H1 (cell line): ENCODE data around the gene A3GALT2. TPM values are rescaled to one million over a fixed set of nuclear protein-coding genes. Genes with fewer than 3 reads are reported as not detected.
A peak's percentile ranks its signal among the peaks of the same experiment; 100 is the strongest.

Source experiments
- CTCF ChIA-PET: fragments of 300-600 bp; sonication (Branson Sonifier 250); formaldehyde crosslinking; loops from one replicate; lab custom pipeline; 2021; ENCODE audit not compliant: partially characterized antibody; lab: Charles Lee
- POLR2A ChIA-PET: fragments of 300-600 bp; sonication (Branson Sonifier 250); formaldehyde crosslinking; loops from one replicate; lab custom pipeline; 2021; ENCODE audit warnings: inconsistent platforms; ENCODE audit not compliant: partially characterized antibody; lab: Charles Lee
- DNase-seq, 2 experiments: peaks; one replicate each; pipeline versions ENCODE4 v3.0.0 to v3.0.0-alpha.2; 2010 to 2022; ENCODE audit warnings: low spot score in 2 of 2, low read depth in 1 of 2, mixed read lengths in 1 of 2
- FAIRE-seq: peaks from 2 replicates; lab custom pipeline; 2011; peaks lifted over from hg19 to GRCh38; lab: Jason Lieb, UNC
- H2AFZ ChIP-seq: 2 replicates; pipeline ENCODE4 v1.8.1; 2012; ENCODE audit warnings: low read length, inconsistent platforms
- H2AK5ac ChIP-seq: 2 replicates; pipeline ENCODE4 v1.6.1; 2013; ENCODE audit warnings: low read depth, low read length
- H2BK120ac ChIP-seq: replicated peaks from 2 replicates; pipeline ENCODE3; 2013; ENCODE audit warnings: low read depth, low read length, inconsistent platforms
- H2BK12ac ChIP-seq: 2 replicates; pipeline ENCODE4 v1.6.1; 2013; ENCODE audit warnings: low read depth, low read length
- H2BK15ac ChIP-seq: 2 replicates; pipeline ENCODE4 v1.6.1; 2013; ENCODE audit warnings: low read length
- H2BK20ac ChIP-seq: 2 replicates; pipeline ENCODE4 v1.6.1; 2013; ENCODE audit warnings: low read length
- H2BK5ac ChIP-seq: 2 replicates; pipeline ENCODE4 v1.6.1; 2013; ENCODE audit warnings: low read depth, low read length
- H3K14ac ChIP-seq: 2 replicates; pipeline ENCODE4 v1.6.1; 2013; ENCODE audit warnings: inconsistent platforms; ENCODE audit not compliant: insufficient read length
- H3K18ac ChIP-seq: 2 replicates; pipeline ENCODE4 v1.6.1; 2013; ENCODE audit warnings: low read length; ENCODE audit errors: extremely low read depth
- H3K23ac ChIP-seq: 2 replicates; pipeline ENCODE4 v1.6.1; 2013; ENCODE audit warnings: inconsistent platforms; ENCODE audit not compliant: insufficient read length
- H3K23me2 ChIP-seq: 2 replicates; pipeline ENCODE4 v1.6.1; 2013; ENCODE audit warnings: low read depth, low read length
- H3K27ac ChIP-seq: 2 replicates; pipeline ENCODE4 v1.6.1; 2011; ENCODE audit warnings: low read depth, low read length, inconsistent platforms
- H3K27me3 ChIP-seq, 4 experiments: replicated peaks in 1 of 4; 1 replicate in 1 of 4; 2 replicates in 3 of 4; pipeline versions ENCODE4 v1.6.1 to v1.8.1; 2011 to 2013; ENCODE audit warnings: low read length in 3 of 4, mild to moderate bottlenecking in 3 of 4, inconsistent platforms in 2 of 4, mixed read lengths in 2 of 4, moderate library complexity in 1 of 4; ENCODE audit not compliant: control insufficient read depth in 3 of 4, insufficient read depth in 3 of 4; ENCODE audit errors: extremely low read depth in 1 of 4
- H3K36me3 ChIP-seq, 4 experiments: 2 replicates each; pipeline versions ENCODE4 v1.6.1 to v1.8.1; 2011 to 2013; ENCODE audit warnings: mild to moderate bottlenecking in 4 of 4, low read length in 3 of 4, moderate library complexity in 2 of 4, control low read depth in 1 of 4, inconsistent platforms in 1 of 4; ENCODE audit not compliant: insufficient read depth in 4 of 4, control insufficient read depth in 2 of 4
- H3K4ac ChIP-seq: replicated peaks from 2 replicates; pipeline ENCODE3; 2013; ENCODE audit warnings: low read length, low read depth, mixed read lengths, inconsistent platforms; ENCODE audit not compliant: insufficient read length
- H3K4me1 ChIP-seq, 4 experiments: replicated peaks in 1 of 4; 1 replicate in 1 of 4; 2 replicates in 3 of 4; pipeline versions ENCODE4 v1.6.1 to v1.8.1; 2011 to 2013; ENCODE audit warnings: low read length in 3 of 4, inconsistent platforms in 2 of 4, mixed read lengths in 1 of 4; ENCODE audit not compliant: insufficient read depth in 4 of 4, control insufficient read depth in 3 of 4
- H3K4me2 ChIP-seq, 2 experiments: 2 replicates each; pipeline versions ENCODE4 v1.6.1 to v1.8.1; 2011 to 2013; ENCODE audit warnings: low read depth in 2 of 2, low read length in 2 of 2, control low read depth in 1 of 2, inconsistent platforms in 1 of 2, mild to moderate bottlenecking in 1 of 2; ENCODE audit not compliant: insufficient read depth in 1 of 2
- H3K4me3 ChIP-seq, 4 experiments: fragments of 200-600, 300-600 bp in 1 of 4; sonication (generic), shearing (Covaris generic), sonication (Bioruptor Twin) in 1 of 4; 2 replicates each; pipeline versions ENCODE4 v1.5.1 to v1.8.1; 2011 to 2016; ENCODE audit warnings: low read length in 4 of 4, low read depth in 3 of 4, control low read depth in 2 of 4, inconsistent platforms in 2 of 4, mild to moderate bottlenecking in 2 of 4, mixed read lengths in 1 of 4, moderate library complexity in 1 of 4; ENCODE audit not compliant: insufficient read depth in 2 of 4; ENCODE audit errors: extremely low read depth in 1 of 4
- H3K56ac ChIP-seq: replicated peaks from 2 replicates; pipeline ENCODE3; 2013; ENCODE audit warnings: low read depth, mild to moderate bottlenecking, mixed read lengths, low read length, inconsistent platforms; ENCODE audit not compliant: insufficient read length
- H3K79me1 ChIP-seq: 2 replicates; pipeline ENCODE4 v1.6.1; 2013; ENCODE audit warnings: low read depth, low read length, control low read depth
- H3K79me2 ChIP-seq, 2 experiments: 2 replicates each; pipeline versions ENCODE4 v1.6.1 to v1.8.1; 2012 to 2013; ENCODE audit warnings: low read length in 2 of 2, mild to moderate bottlenecking in 2 of 2, inconsistent platforms in 1 of 2; ENCODE audit not compliant: insufficient read depth in 2 of 2, control insufficient read depth in 1 of 2
- H3K9ac ChIP-seq, 4 experiments: replicated peaks in 1 of 4; 1 replicate in 1 of 4; 2 replicates in 3 of 4; pipeline versions ENCODE4 v1.6.1 to v1.8.1; 2011 to 2013; ENCODE audit warnings: low read depth in 3 of 4, low read length in 3 of 4, control low read depth in 2 of 4, mild to moderate bottlenecking in 2 of 4, moderate library complexity in 2 of 4, inconsistent platforms in 1 of 4; ENCODE audit errors: extremely low read depth in 1 of 4
- H3K9me3 ChIP-seq, 2 experiments: 2 replicates each; pipeline versions ENCODE4 v1.6.1 to v1.8.1; 2012 to 2013; ENCODE audit warnings: mild to moderate bottlenecking in 2 of 2, moderate library complexity in 2 of 2, control low read depth in 1 of 2, inconsistent platforms in 1 of 2, low read depth in 1 of 2, low read length in 1 of 2, mixed read lengths in 1 of 2; ENCODE audit not compliant: insufficient read depth in 2 of 2
- H4K20me1 ChIP-seq, 2 experiments: replicated peaks in 1 of 2; 2 replicates each; pipeline versions ENCODE3 to v1.8.1; 2011 to 2013; ENCODE audit warnings: inconsistent platforms in 2 of 2, low read length in 2 of 2, mild to moderate bottlenecking in 1 of 2; ENCODE audit not compliant: insufficient read depth in 2 of 2, control insufficient read depth in 1 of 2
- H4K5ac ChIP-seq: 2 replicates; pipeline ENCODE4 v1.6.1; 2013; ENCODE audit warnings: low read length, low read depth, mixed read lengths, inconsistent platforms; ENCODE audit not compliant: insufficient read length
- H4K8ac ChIP-seq: 2 replicates; pipeline ENCODE4 v1.8.0; 2013; ENCODE audit warnings: mild to moderate bottlenecking, moderate library complexity, low read length, inconsistent platforms; ENCODE audit not compliant: insufficient read depth; ENCODE audit errors: extremely low read depth
- H4K91ac ChIP-seq: replicated peaks from 2 replicates; pipeline ENCODE3; 2013; ENCODE audit warnings: low read length, mixed read lengths, inconsistent platforms; ENCODE audit not compliant: insufficient read length
- CEBPB ChIP-seq: IDR thresholded peaks from 2 replicates; pipeline ENCODE4 v1.6.1; 2012; ENCODE audit warnings: low read depth, low read length
- EGR1 ChIP-seq: IDR thresholded peaks from 2 replicates; pipeline ENCODE4 v1.6.1; 2011; ENCODE audit warnings: low read depth, low read length, borderline replicate concordance
- PHF8 ChIP-seq: fragments of 200-600 bp; sonication (generic); conservative IDR thresholded peaks from 2 replicates; pipeline ENCODE4 v1.7.1; 2012; ENCODE audit warnings: low read depth, mild to moderate bottlenecking, inconsistent platforms, low read length, moderate library complexity
- SAP30 ChIP-seq: fragments of 300-600 bp; sonication (generic); IDR thresholded peaks from 2 replicates; pipeline ENCODE4 v1.7.1; 2012; ENCODE audit warnings: low read length, moderate library complexity, mild to moderate bottlenecking, inconsistent platforms; ENCODE audit not compliant: insufficient read depth, insufficient replicate concordance
- YY1 ChIP-seq: IDR thresholded peaks from 2 replicates; pipeline ENCODE4 v1.6.1; 2011; ENCODE audit warnings: low read depth, mild to moderate bottlenecking, low read length
- WGBS, 2 experiments: shearing (Covaris generic) in 1 of 2; methylation state at CpG; one replicate each; pipeline versions ENCODE4 v1.1.6 to v1.1.7; 2013 to 2015; ENCODE audit warnings: low lambda C conversion rate in 2 of 2, mixed read lengths in 2 of 2, inconsistent platforms in 1 of 2, low coverage in 1 of 2, missing lambda C conversion rate in 1 of 2; ENCODE audit not compliant: insufficient replicate concordance in 2 of 2, insufficient coverage in 1 of 2, insufficient read length in 1 of 2; ENCODE audit errors: extremely low coverage in 1 of 2, missing lambda C conversion rate in 1 of 2; 5-methylcytosine and 5-hydroxymethylcytosine counted together
- polyA plus RNA-seq, 7 experiments: library from polyadenylated mRNA; depleted of rRNA in 3 of 7; stranded (reverse) in 5 of 7; unstranded in 2 of 7; fragments of >200 nt in 5 of 7; fragments of 200-250 nt in 2 of 7; gene quantifications; 1 replicate in 5 of 7; 2 replicates in 1 of 7; 4 replicates in 1 of 7; pipeline versions ENCODE4 v1.2.1 to v1.2.3, GENCODE V29; 2011 to 2013; ENCODE audit warnings: missing spikeins in 2 of 7, mixed read lengths in 2 of 7
- total RNA-seq: library from RNA; stranded (reverse); fragmentation: NEBNext Ultra II Directional; extraction: Animal tissue kit (Norgen Biotek cat#: 25700); gene quantifications from 2 replicates; pipeline ENCODE4 v1.2.1, GENCODE V29; 2021
- TF ChIP-seq, protein P1 (sequence below): IDR thresholded peaks from 2 replicates; pipeline ENCODE4 v1.6.1; 2012; ENCODE audit warnings: inconsistent platforms

Gene A3GALT2
- total and polyA plus RNA-seq, 2 of the 8 experiments (the other 6 are each of a cell fraction or from before 2014, with no cell fraction given): not detected

DNA sequence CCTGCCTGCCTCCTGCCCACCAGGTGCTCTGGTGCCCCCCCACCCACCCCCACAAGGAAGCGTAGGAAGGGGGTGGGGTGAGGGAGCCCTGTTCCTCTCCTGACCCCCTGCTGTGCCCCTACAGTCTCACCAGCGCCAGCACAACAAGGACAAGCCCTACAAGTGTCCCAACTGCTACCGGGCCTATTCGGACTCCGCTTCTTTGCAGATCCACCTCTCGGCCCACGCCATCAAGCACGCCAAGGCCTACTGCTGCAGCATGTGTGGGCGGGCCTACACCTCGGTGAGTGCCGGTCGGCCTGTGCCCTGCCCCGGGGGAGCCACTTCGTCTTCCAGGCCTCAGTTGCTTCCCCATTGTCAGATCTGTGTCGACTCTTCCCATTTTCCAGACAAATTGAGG is 25.9 kb downstream of the A3GALT2 start:
- Histone ChIP-seq H3K36me3 (peaks cover 0 to 12% (median 6%) of the 10 kb centered on the region in 4 experiments; a peak in 6 of 8 replicates), H3K23me2 (no peaks in the 10 kb centered on the region), H3K4me3 (no peak overlapping the region), H3K27ac (no peak overlapping the region), H4K8ac (no peak overlapping the region), H2AK5ac (no peak overlapping the region), H2BK12ac (no peak overlapping the region), H2BK20ac (no peak overlapping the region), H2BK15ac (no peak overlapping the region), H4K91ac (no peak overlapping the region), H3K4me1 (peaks cover 0 to 3% (median 0%) of the 10 kb centered on the region in 4 experiments; a peak in 2 of 7 replicates), H4K5ac (no peak overlapping the region), H3K56ac (no peak overlapping the region), H3K9me3 (no peaks in the 10 kb centered on the region), H2BK5ac (no peak overlapping the region), H3K79me2 (no peaks in the 10 kb centered on the region), H3K14ac (no peak overlapping the region), H3K4me2 (no peak overlapping the region), H3K27me3 (no peaks in the 10 kb centered on the region), H2BK120ac (no peak overlapping the region), H3K4ac (no peak overlapping the region), H3K9ac (no peak overlapping the region), H4K20me1 (peaks cover 2 to 8% of the 10 kb centered on the region in 2 experiments), H2AFZ (no peak overlapping the region), H3K23ac (no peak overlapping the region), H3K79me1 (0 out of 2 replicates have a peak, but pooled peaks cover 3% of the 10 kb centered on the region), H3K18ac (peak overlapping the region; percentile 62; the same call in 1 of the 2 replicates)
- FAIRE-seq (no peak), DNase-seq (no peak)
- whole genome bisulfite sequencing, 2 experiments: 93% methylated on average over 13 of the region's 15 CpGs; no CpG with 5 or more reads in 1 of the 2 experiments
- ChIA-PET CTCF (interaction anchor here (0.6 to 7.8 kb wide), 52 partner anchors 8 to 400 kb away, joined by 3 to 180 read pairs (median 6); partner anchors contain the start of genes A3GALT2, TRIM62 and ZSCAN20), POLR2A (interaction anchor here (0.6 to 0.8 kb wide), 2 partner anchors 75 to 164 kb away, joined by 3 read pairs; no protein-coding TSS in a partner anchor)
- TF ChIP-seq, protein P1, sequence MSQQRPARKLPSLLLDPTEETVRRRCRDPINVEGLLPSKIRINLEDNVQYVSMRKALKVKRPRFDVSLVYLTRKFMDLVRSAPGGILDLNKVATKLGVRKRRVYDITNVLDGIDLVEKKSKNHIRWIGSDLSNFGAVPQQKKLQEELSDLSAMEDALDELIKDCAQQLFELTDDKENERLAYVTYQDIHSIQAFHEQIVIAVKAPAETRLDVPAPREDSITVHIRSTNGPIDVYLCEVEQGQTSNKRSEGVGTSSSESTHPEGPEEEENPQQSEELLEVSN: no peak
- TF ChIP-seq EGR1 (no peak), CEBPB (no peak), SAP30 (no peak), YY1 (no peak), PHF8 (no peak)
